GM18526 (cell line): Measurements from ENCODE around the gene GNA14.

Source experiments
- POLR2A ChIP-seq: IDR thresholded peaks from 3 replicates; pipeline ENCODE4 v1.6.1; 2011; ENCODE audit not compliant: insufficient read length; ENCODE audit errors: extremely low read depth

Gene GNA14

DNA sequence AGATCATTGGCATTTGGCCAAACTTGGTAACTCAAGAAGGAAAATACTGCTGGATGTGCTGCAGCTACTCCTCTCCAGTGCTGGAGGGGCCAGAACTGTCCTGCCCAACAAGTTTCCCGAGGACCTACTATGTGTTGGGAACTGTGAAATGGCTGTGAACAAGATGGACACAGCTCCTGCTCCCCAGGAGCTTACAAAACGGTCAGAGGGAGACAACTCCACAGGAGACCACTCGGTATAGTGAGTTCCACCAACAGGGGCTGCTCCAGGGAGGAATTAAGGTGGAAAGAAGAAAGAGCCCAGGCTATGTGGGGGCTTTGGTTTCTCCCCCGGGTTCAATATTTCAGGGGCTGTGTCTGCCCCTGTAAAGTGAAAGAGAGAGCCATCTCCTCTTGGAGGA, 78.8 kb downstream of the GNA14 start:
- TF ChIP-seq POLR2A, result no peak

GRCh38 chr9:77563174-77563573, 84.9 kb downstream of the GNA14 start:
- TF ChIP-seq POLR2A, result no peak

DNA sequence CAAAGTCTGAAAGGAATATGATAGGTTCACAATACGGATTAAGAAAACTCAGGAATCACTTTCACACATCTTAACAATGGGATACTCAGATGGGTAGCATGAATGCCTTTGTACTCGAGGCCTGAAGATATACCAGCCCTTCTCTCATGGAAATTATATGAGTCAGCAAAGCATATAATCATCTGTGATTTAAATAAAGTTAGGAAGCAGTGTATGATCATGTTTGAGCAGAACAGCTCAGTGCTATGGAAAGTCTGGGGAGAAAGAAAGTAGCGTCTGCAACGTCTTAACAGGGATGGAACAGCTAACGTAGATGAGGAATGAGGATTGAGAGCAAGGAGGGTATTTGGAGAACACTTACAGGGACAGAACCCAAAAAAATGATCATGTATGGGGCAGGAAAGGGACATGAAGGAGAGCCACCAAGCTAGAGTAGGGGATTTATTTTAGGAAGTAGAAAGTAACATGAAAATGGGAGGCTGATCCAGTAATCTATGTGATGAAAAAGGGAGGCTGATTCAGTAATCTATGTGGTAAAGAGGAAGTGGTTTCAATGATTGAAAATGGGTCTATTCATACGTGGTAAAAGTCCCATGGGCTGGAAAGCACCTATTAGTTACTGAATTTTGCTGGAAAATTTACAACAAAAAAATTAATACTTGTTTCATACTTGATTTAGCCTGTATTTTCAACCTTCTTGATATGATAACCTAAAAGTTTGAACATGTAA, 85.9 kb downstream of the GNA14 start:
- TF ChIP-seq POLR2A, result no peak

GRCh38 chr9:77561331-77562018, 86.6 kb downstream of the GNA14 start:
- TF ChIP-seq POLR2A, result no peak

DNA sequence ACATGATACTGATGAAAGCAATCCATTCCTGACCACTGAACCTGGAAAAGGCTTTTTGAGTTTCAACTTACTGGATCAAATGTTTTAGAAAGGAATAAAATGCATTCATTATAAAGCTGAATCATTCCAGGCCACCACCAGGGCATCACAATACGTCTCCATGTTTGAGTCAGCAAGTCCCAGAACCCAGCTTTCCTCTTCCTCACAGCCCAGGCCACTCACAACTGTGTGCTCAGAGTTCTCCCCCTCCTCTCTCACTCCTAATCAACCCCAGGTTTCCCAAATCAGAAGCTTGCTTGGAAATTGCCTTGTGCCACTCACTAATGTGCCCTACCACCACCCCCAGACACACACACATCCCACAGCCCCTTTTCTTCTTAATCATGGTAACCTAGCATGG, 91.7 kb downstream of the GNA14 start:
- no peak for TF ChIP-seq POLR2A

DNA sequence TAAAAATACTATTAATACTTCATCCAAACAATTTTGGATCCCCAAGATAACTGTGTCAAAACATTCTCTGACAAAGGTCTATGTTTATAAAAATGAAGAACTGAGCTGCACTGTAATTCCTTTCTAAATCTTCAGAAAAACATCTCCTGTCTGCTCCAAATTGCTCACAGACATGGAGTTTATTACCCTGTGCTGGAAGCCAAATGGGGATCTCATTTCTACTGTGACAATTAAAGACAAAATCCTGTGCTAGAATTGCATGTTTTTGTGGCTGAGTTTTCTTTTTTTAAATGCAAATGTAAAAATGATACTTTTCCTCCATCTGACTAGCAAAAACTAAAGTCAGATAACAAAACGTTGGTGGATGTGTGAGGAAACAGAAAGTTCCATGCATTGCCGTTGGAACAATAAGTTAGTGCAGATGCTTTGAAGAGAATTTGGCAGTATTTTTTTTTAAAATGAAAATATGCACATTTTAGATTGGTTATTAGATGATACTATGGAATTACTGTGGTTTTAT, 93.5 kb downstream of the GNA14 start:
- TF ChIP-seq POLR2A, result no peak

DNA sequence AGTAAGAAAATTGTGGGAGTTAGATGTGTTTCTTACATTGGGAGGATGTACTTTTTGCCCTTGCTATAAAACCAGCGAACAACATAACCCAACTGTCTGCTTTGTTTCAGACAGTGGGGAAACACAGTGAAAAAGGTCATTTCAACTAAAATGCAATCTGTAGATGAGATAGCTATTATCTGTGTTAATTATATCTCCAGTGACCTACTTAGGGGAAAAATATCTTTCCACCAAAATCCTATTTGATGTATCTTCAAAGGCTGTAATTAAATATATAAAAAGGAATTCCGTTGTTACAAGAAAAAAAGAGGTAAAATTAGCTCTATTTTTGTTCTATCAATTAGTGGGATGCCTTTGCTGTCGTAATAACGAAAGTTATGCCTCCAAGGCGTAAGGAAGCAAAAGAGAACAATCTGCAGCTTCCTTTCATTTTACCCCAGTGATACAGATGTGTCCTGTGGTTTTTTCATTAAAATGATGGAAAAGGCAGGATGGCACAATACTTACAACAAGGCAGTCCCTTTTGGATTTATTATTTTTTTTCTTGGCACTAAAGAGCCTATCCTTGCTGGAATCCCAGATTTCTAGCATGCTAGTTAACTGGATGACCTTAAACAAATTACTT, 100.9 kb downstream of the GNA14 start:
- TF ChIP-seq POLR2A, result no peak

DNA sequence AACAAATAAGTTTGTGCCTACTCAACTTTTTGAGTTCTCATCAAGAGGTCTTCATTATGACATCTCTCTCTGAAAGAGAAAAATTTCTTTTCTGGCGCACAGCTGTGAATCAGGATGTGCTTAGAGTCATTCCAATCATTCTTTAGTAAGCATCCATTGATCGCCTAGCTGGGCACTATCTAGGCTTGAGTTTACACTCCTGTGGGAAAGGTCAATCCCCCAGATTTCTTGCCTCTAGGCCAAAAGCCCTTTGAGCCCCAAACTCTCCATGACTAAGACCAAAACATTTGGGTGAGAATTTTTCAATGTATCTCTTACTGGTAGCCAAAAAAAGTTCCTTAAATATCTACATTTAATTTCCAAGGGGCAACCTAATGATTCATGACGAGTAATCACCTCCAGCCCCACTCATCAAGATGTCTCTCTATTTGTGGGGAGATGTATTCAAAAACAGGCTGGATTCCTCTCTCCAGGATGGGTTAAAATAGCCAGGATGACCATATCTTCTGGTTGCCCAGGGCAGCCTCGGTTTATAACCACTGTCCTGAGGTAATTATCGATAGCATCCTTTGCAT, 101.7 kb downstream of the GNA14 start:
- no peak for TF ChIP-seq POLR2A

- no peak for TF ChIP-seq POLR2A
These were observed 103.6 kb downstream of the GNA14 start for GRCh38 chr9:77544546-77544945.

DNA sequence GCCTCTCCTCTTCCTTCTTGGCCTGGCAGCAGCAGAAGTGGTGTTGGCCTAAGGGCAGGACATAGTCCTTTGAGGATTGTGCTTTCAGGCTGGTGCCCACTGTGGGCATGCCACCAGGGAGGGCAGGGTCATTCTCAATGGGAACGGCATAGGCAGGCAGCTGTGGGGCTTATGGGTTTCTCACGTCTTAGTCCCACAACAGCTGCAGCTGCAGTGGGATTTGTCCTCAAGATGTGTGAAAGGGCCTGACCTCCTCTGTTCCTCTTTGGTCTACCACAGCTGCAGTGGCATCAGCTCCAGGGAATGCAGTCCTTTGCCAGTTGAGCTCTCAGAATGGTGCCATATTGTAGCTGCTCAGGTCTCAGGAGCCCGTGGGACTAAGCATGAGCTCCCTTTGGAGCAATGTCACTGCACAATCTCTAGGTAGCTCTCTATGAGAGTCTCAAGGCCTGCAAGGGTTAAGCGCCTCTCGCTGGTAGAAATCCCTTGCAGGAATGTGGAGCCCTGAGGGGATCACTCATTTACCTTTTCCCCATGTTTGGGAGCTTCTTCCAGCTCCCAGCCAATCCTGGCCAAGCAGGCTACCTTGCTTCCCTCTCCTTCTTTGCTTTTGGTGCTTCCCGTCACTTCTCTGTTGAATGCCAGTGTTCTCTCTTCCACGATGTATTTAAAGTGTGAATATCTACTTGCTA, 104.8 kb downstream of the GNA14 start:
- no peak for TF ChIP-seq POLR2A

GRCh38 chr9:77541600-77541999, 106.5 kb downstream of the GNA14 start:
- TF ChIP-seq POLR2A, result no peak

DNA sequence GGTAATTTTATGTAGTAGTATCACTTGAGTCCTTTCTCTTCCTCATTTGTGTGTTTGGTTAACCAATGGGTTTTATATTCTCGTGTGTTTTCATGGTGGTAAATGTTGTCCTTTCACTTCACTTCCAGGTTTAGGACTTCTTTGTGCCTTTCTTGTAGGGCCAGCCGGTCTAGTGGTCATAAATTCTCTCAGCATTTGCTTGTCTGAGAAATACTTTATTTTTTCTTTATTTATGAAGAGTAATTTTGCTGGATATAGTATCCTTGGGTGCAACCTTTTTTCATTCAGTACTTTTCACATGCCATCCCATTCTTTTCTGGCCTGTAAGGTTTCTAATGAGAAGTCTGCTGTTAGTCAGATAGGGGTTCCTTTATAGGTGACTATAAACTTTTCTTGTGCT, 107.1 kb downstream of the GNA14 start:
- TF ChIP-seq POLR2A, result no peak

DNA sequence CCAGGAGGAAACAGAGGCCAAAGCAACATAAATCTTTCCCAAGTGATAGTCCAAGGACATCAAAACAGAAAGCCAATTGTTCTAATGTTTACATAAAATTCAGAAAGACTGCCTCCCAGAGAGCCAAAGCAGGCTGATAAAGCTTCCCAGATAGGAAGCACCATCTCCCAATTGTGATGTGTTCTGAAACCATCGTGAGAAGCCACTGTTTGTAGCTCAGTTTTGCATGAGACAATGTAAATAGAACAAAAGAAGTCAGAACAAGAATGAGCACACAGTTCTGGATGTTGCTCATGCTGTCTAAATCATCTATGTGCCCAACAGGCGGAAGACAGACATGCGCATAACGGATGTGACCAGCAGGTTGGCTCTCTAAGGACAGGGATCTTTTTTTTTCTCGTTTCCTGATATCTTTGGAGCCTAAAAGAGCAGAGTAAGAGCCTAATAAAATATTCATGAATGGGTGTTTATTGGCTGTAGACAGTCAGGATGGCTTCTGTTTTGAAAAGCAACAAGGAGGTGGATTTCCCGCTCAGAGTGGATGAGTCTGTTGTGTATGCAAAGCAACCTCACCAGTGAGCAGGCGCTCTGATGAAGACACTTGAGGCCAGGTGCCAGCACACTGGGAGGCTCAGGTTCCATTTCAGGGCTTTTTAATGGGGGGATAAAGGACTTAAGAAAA, 113.6 kb downstream of the GNA14 start:
- no peak for TF ChIP-seq POLR2A

DNA sequence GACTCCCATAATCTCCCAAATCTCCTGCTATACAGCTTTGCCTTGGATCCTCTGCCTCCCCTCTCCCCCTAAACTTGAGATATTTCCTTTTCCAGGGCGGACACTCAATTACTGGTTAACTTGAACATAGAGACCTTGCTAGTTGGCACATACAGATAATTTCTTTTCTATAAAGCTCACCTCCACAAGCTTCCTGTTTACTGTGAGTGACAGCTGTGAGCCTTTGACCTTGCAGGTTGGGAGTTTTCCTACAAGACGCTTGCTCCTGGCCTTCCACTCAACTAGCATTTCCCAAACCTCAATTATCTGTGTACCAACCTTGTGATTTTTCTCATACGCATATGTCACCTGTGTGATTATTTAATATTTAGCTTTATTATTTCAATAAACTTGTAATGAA, 114.5 kb downstream of the GNA14 start:
- no peak for TF ChIP-seq POLR2A

DNA sequence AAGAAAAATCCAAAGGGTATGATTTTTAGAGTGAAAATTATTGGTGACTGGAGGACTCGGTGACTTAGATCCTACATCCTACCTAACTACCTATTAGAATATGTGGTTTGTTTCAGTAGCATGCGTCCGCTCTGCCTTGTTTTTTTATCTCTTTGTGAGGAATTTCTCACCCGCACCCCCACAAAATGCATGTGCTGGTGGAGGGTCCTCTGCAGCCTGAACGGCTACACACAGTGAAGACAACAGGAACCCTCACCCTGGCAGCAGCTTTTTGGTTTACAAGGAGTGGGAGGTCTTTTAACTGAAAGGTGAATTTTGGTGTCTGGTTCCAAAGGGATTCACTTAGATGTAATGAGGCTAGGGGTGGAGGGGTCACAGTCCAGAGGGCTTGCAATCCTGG, 115.5 kb downstream of the GNA14 start:
- no peak for TF ChIP-seq POLR2A
